Endometrial microvascular endothelial cells (primary cell): ENCODE results near the gene UGT1A4. TPM values are rescaled to one million over a fixed set of nuclear protein-coding genes. Genes with fewer than 3 reads are reported as not detected.

Source experiments
- in situ Hi-C: cut with HindIII; loops from 2 replicates; pipeline ENCODE4 v1.10.0; 2017; ENCODE audit warnings: low sequenced_read_pairs, low pct_unique_long_range_greater_than_20kb; ENCODE audit errors: inconsistent ontology term
- total RNA-seq: library from RNA; depleted of rRNA; stranded (reverse); fragments of >200 nt; gene quantifications from one replicate; pipeline ENCODE4 v1.2.3, GENCODE V29; 2015; ENCODE audit errors: inconsistent ontology term

The UGT1A4 gene
- total RNA-seq, 1 donor from 2014 or later = not detected

- in situ Hi-C loops = no loop called here
These were observed 50.7 kb downstream of the UGT1A4 start for GRCh38 chr2:233769260-233769659.

GRCh38 chr2:233772153-233772552, 53.6 kb downstream of the UGT1A4 start:
- in situ Hi-C loops = no loop called here

- in situ Hi-C loops = no loop called here
These were observed 54.0 kb downstream of the UGT1A4 start for GRCh38 chr2:233772583-233772982.

GRCh38 chr2:233773854-233774253, 55.3 kb downstream of the UGT1A4 start:
- in situ Hi-C loops = no loop called here

- in situ Hi-C loops = no loop called here
These were observed 56.9 kb downstream of the UGT1A4 start for GRCh38 chr2:233775414-233775813.

- in situ Hi-C loops = no loop called here
These were observed 59.5 kb downstream of the UGT1A4 start, which contains the start of gene MROH2A for GRCh38 chr2:233778030-233778429. Gene MROH2A, plus strand, starts transcription at chr2:233778330. Its CDS starts 1,029 bp downstream, at chr2:233779359.

GRCh38 chr2:233779722-233780121, 61.2 kb downstream of the UGT1A4 start:
- in situ Hi-C loops = no loop called here

- in situ Hi-C loops = no loop called here
These were observed 62.2 kb downstream of the UGT1A4 start for GRCh38 chr2:233780771-233781170.

GRCh38 chr2:233789554-233789953, 71.0 kb downstream of the UGT1A4 start:
- in situ Hi-C loops = no loop called here

GRCh38 chr2:233791151-233791882, 72.8 kb downstream of the UGT1A4 start:
- in situ Hi-C loops = no loop called here

- in situ Hi-C loops = no loop called here
These were observed 73.4 kb downstream of the UGT1A4 start for GRCh38 chr2:233791883-233792329.

- in situ Hi-C loops = no loop called here
These were observed 74.2 kb downstream of the UGT1A4 start for GRCh38 chr2:233792720-233793119.

GRCh38 chr2:233793465-233794127, 75.1 kb downstream of the UGT1A4 start:
- in situ Hi-C loops = no loop called here

GRCh38 chr2:233794128-233794658, 75.7 kb downstream of the UGT1A4 start:
- in situ Hi-C loops = no loop called here

GRCh38 chr2:233795735-233796171, 77.2 kb downstream of the UGT1A4 start:
- in situ Hi-C loops = no loop called here

GRCh38 chr2:233796254-233796653, 77.7 kb downstream of the UGT1A4 start:
- in situ Hi-C loops = no loop called here

- in situ Hi-C loops = no loop called here
These were observed 80.0 kb downstream of the UGT1A4 start for GRCh38 chr2:233798335-233799086.

- in situ Hi-C loops = no loop called here
These were observed 80.6 kb downstream of the UGT1A4 start for GRCh38 chr2:233799087-233799665.

- in situ Hi-C loops = no loop called here
These were observed 81.2 kb downstream of the UGT1A4 start for GRCh38 chr2:233799716-233800115.
